Muscle of leg (tissue), 11 donors: Measurements from ENCODE around the gene ATP8A2. TPM values are rescaled to one million over a fixed set of nuclear protein-coding genes. Genes with fewer than 3 reads are reported as not detected.
A peak's percentile ranks its signal among the peaks of the same experiment; 100 is the strongest.

Experiments
- DNase-seq: peaks from one replicate; pipeline ENCODE4 v3.0.0; 2013
- H3K27ac ChIP-seq: one replicate; pipeline ENCODE4 v1.5.1; 2013; ENCODE audit warnings: mild to moderate bottlenecking, low read length, control low read depth
- H3K27me3 ChIP-seq: one replicate; pipeline ENCODE4 v1.6.1; 2013; ENCODE audit warnings: low read length; ENCODE audit not compliant: control insufficient read depth, insufficient read depth
- H3K36me3 ChIP-seq: one replicate; pipeline ENCODE4 v1.6.1; 2013; ENCODE audit warnings: low read length; ENCODE audit not compliant: control insufficient read depth, insufficient read depth
- H3K4me1 ChIP-seq: one replicate; pipeline ENCODE4 v1.6.1; 2013; ENCODE audit warnings: low read length; ENCODE audit not compliant: control insufficient read depth, insufficient read depth
- H3K4me3 ChIP-seq: one replicate; pipeline ENCODE4 v1.5.1; 2013; ENCODE audit warnings: low read length, control low read depth
- H3K9me3 ChIP-seq: replicated peaks from 2 replicates; pipeline ENCODE4 v1.6.1; 2013; ENCODE audit warnings: low read depth, low read length; ENCODE audit not compliant: control insufficient read depth
- WGBS: methylation state at CpG from one replicate; pipeline ENCODE4 v1.1.5; 2013; ENCODE audit warnings: missing lambda C conversion rate; ENCODE audit not compliant: insufficient coverage; 5-methylcytosine and 5-hydroxymethylcytosine counted together
- polyA plus RNA-seq, 8 donors: library from polyadenylated mRNA; unstranded; fragments of 120-200 nt; gene quantifications; one replicate each; pipeline versions ENCODE4 v1.2.1 to v1.2.3, GENCODE V29; 2013; ENCODE audit warnings: inconsistent platforms in 1 of 8, low replicate concordance in 1 of 8; ENCODE audit not compliant: insufficient read length in 8 of 8, insufficient read depth in 1 of 8
- total RNA-seq: library from RNA; stranded (reverse); fragments of 120-200 nt; gene quantifications from one replicate; pipeline ENCODE4 v1.2.4, GENCODE V29; 2013

Gene ATP8A2
- total and polyA plus RNA-seq, 9 donors = 0.89 to 2.9 (median 1.6) TPM

- no peaks in the 10 kb centered on the region for H3K27me3 ChIP-seq
- WGBS = 60% methylated on average over 3 of the region's 7 CpGs
- no peaks in the 10 kb centered on the region for H3K4me1 ChIP-seq
- H3K27ac ChIP-seq = no peak overlapping the region
- no peaks in the 10 kb centered on the region for H3K36me3 ChIP-seq
- no peak overlapping the region for H3K4me3 ChIP-seq
- H3K9me3 ChIP-seq = no peaks in the 10 kb centered on the region
- DNase-seq = no peak
These were observed 82.1 kb downstream of the ATP8A2 start for GRCh38 chr13:25453850-25454365.

GRCh38 chr13:25455146-25455545 is 83.4 kb downstream of the ATP8A2 start:
- H3K4me3 ChIP-seq = no peak overlapping the region
- H3K36me3 ChIP-seq = no peaks in the 10 kb centered on the region
- peak; percentile 9 for DNase-seq
- H3K27me3 ChIP-seq = no peaks in the 10 kb centered on the region
- no peaks in the 10 kb centered on the region for H3K4me1 ChIP-seq
- no peak overlapping the region for H3K27ac ChIP-seq
- no peaks in the 10 kb centered on the region for H3K9me3 ChIP-seq
- WGBS = 66% methylated on average over 2 of the region's 3 CpGs

GRCh38 chr13:25457566-25457965 is 85.8 kb downstream of the ATP8A2 start:
- no peak for DNase-seq
- Histone ChIP-seq H3K4me1 (no peaks in the 10 kb centered on the region), H3K9me3 (no peaks in the 10 kb centered on the region), H3K36me3 (no peaks in the 10 kb centered on the region), H3K27ac (no peak overlapping the region), H3K4me3 (no peak overlapping the region), H3K27me3 (peaks cover 2% of the 10 kb centered on the region)
- 75% methylated on average over 3 of the region's 4 CpGs for WGBS

GRCh38 chr13:25462301-25463125 is 90.7 kb downstream of the ATP8A2 start:
- WGBS = 89% methylated on average over 9 of the region's 9 CpGs
- DNase-seq = no peak
- H3K9me3 ChIP-seq = no peaks in the 10 kb centered on the region
- H3K27me3 ChIP-seq = peaks cover 7% of the 10 kb centered on the region
- H3K27ac ChIP-seq = no peak overlapping the region
- no peaks in the 10 kb centered on the region for H3K36me3 ChIP-seq
- no peaks in the 10 kb centered on the region for H3K4me1 ChIP-seq
- H3K4me3 ChIP-seq = no peak overlapping the region

- Histone ChIP-seq H3K36me3 (no peaks in the 10 kb centered on the region), H3K9me3 (no peaks in the 10 kb centered on the region), H3K27ac (no peak overlapping the region), H3K4me1 (peaks cover 2% of the 10 kb centered on the region), H3K4me3 (no peak overlapping the region), H3K27me3 (peaks cover 16% of the 10 kb centered on the region)
- no peak for DNase-seq
- WGBS = 60% methylated on average over 1 of the region's 3 CpGs
These were observed 91.7 kb downstream of the ATP8A2 start for GRCh38 chr13:25463496-25463895.

- Histone ChIP-seq H3K9me3 (no peaks in the 10 kb centered on the region), H3K4me1 (peaks cover 2% of the 10 kb centered on the region), H3K36me3 (no peaks in the 10 kb centered on the region), H3K27ac (no peak overlapping the region), H3K4me3 (no peak overlapping the region), H3K27me3 (peaks cover 25% of the 10 kb centered on the region)
- DNase-seq = peak; percentile 1
- 10% methylated on average over 2 of the region's 4 CpGs for WGBS
These were observed 95.1 kb downstream of the ATP8A2 start for GRCh38 chr13:25466880-25467279.

GRCh38 chr13:25468325-25469168 is 96.8 kb downstream of the ATP8A2 start:
- Histone ChIP-seq H3K36me3 (no peaks in the 10 kb centered on the region), H3K4me3 (no peak overlapping the region), H3K27ac (no peak overlapping the region), H3K27me3 (peaks cover 28% of the 10 kb centered on the region), H3K9me3 (no peaks in the 10 kb centered on the region), H3K4me1 (peaks cover 2% of the 10 kb centered on the region)
- WGBS = 2% methylated on average over 73 of the region's 75 CpGs
- DNase-seq = peak; percentile 24

GRCh38 chr13:25469169-25469525 is 97.4 kb downstream of the ATP8A2 start:
- Histone ChIP-seq H3K27me3 (peaks cover 28% of the 10 kb centered on the region), H3K4me3 (no peak overlapping the region), H3K9me3 (no peaks in the 10 kb centered on the region), H3K36me3 (no peaks in the 10 kb centered on the region), H3K4me1 (peaks cover 2% of the 10 kb centered on the region), H3K27ac (no peak overlapping the region)
- 6% methylated on average over 19 of the region's 20 CpGs for WGBS
- DNase-seq = no peak

GRCh38 chr13:25473864-25474263 is 102.1 kb downstream of the ATP8A2 start:
- peaks cover 13% of the 10 kb centered on the region for H3K27me3 ChIP-seq
- H3K4me1 ChIP-seq = no peaks in the 10 kb centered on the region
- WGBS = no CpG with 5 or more reads among the region's 2 CpGs
- no peaks in the 10 kb centered on the region for H3K9me3 ChIP-seq
- H3K36me3 ChIP-seq = no peaks in the 10 kb centered on the region
- no peak overlapping the region for H3K27ac ChIP-seq
- no peak for DNase-seq
- no peak overlapping the region for H3K4me3 ChIP-seq

- Histone ChIP-seq H3K27ac (no peak overlapping the region), H3K27me3 (no peaks in the 10 kb centered on the region), H3K9me3 (no peaks in the 10 kb centered on the region), H3K36me3 (no peaks in the 10 kb centered on the region), H3K4me3 (no peak overlapping the region), H3K4me1 (no peaks in the 10 kb centered on the region)
- no CpG with 5 or more reads among the region's 1 CpG for WGBS
- no peak for DNase-seq
These were observed 106.4 kb downstream of the ATP8A2 start for GRCh38 chr13:25478186-25478585.
